ENCODE measurements around the gene CEP135. TPM values are rescaled to one million over a fixed set of nuclear protein-coding genes. Genes with fewer than 3 reads are reported as not detected.

CEP135 gene, protein sequence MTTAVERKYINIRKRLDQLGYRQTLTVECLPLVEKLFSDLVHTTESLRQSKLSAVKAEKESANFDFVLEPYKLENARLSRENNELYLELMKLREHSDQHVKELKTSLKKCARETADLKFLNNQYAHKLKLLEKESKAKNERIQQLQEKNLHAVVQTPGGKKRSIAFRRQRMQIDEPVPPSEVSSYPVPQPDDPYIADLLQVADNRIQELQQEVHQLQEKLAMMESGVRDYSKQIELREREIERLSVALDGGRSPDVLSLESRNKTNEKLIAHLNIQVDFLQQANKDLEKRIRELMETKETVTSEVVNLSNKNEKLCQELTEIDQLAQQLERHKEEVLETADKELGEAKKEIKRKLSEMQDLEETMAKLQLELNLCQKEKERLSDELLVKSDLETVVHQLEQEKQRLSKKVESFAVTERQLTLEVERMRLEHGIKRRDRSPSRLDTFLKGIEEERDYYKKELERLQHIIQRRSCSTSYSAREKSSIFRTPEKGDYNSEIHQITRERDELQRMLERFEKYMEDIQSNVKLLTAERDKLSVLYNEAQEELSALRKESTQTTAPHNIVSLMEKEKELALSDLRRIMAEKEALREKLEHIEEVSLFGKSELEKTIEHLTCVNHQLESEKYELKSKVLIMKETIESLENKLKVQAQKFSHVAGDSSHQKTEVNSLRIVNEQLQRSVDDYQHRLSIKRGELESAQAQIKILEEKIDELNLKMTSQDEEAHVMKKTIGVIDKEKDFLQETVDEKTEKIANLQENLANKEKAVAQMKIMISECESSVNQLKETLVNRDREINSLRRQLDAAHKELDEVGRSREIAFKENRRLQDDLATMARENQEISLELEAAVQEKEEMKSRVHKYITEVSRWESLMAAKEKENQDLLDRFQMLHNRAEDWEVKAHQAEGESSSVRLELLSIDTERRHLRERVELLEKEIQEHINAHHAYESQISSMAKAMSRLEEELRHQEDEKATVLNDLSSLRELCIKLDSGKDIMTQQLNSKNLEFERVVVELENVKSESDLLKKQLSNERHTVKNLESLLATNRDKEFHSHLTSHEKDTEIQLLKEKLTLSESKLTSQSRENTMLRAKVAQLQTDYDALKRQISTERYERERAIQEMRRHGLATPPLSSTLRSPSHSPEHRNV
- total RNA-seq: 1 to 10 TPM; 4.9 to 5.3 TPM
- long read RNA-seq, partial matches to known transcripts: 3 of 5 reads
- long read RNA-seq, other reads (novel, unspliced or antisense): 2 of 5 reads

DNA sequence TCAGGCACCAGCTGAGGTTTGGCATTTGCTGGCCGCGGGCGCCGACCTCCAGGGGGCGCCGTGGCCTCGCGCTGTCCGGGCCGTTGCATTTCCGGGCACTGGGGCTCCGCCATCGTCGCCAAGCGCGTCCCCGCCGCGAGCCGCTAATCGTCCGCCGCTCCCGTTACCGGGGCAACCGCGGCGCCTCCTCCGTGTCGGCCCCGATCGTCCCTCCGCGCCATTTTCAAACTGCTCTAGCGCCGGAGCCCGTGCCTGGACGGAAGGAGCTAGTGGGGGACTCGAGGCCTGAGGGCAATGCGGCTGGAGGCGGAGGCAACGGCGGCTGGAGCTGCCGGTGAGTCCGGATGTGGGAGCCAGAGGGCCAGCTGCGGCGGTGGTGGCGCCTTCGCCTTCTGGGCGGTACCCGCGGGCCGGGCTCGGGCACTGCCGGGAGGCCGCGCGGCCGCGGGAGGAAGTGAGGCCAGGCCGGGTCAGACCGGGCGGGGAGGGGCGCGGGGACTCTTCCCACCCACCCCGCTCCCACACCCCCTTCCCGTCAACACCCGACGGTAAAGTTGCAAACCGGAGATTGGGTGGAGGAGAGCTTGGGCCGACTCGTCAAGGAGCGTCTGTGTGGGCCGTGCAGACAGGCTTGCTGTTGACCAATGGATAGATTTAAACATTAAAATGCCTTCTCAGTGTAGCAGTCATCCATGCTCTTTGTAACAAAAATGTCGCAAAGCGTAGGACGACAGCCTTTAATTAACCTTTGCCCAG, at the start of gene CEP135:
CEP135 (plus strand) TSS at position 220 of the 756 bp plus-strand sequence. CDS start 3,186 bp downstream, outside the sequence.
- ATAC-seq (peak; percentile 94), DNase-seq (peak; percentile 94 to 96)
- intact Hi-C loops (cut with DNase I, micrococcal nuclease): loop anchor here in 1 of 2 donors (10.0 kb wide), 1 partner anchor 356 kb away; no protein-coding TSS in a partner anchor

DNA sequence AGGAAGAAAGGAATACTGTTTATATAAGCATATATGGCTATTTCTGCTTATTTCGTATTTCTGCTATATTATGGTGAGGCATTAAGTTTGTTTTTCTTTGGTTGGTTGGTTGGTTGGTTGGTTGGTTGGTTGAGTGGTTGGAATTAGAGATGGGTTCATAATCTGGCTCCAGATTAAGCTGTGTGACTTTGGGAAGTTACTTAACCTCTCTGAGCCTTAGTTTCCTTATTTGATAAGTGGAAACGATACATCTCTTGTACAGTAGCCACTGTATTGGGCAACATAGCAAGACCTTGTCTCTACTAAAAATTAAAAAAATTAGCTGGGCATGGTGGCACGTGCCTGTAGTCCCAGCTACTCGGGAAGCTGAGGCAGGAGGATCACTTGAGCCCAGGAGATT, 46.1 kb upstream of the CEP135 start:
- no peak for ATAC-seq
- intact Hi-C loops (cut with DNase I, micrococcal nuclease): no loop called here

DNA sequence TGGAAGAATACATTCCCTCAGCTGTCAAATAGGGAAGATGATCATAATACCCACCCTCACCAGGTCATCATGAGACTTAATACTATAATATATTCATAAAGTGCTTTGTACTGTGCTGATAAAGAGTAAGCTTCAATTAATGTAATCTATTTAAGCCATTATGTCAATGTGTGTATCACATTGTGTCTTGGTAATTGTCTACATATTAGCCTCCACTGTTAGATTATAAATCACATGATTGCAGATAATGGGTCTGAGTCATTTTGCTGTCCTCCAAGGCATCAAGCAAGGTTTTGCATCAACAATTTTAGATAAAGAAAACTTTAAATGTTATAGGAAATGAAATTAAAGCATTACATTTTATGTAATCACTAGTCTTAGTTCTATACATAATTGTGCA, 45.2 kb upstream of the CEP135 start:
- DNase-seq (no peak), ATAC-seq (no peak)
- intact Hi-C loops (cut with DNase I, micrococcal nuclease): no loop called here

More for the DNA sequence above, 46.1 kb upstream of the CEP135 start:
- no peak for DNase-seq

DNA sequence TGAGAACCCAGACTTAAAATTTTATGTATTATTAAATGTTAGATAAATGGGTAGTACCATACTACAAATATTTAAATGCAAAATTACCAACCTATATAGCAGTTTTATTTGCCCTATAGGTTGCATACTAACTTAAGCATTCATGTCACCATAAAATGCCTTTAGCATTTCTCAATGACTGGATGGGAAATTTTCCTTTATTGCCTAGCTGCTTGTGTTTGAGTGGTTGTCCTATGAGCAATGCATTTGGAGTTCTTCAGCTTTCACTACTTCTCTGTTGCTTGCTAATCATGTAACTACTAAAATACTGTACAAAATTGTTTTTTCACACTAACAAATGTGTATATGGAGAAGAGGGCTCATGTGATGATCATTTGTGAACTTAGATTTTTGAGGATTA, 44.2 kb upstream of the CEP135 start:
- ATAC-seq (no peak), DNase-seq (no peak)
- intact Hi-C loops (cut with DNase I, micrococcal nuclease): no loop called here

DNA sequence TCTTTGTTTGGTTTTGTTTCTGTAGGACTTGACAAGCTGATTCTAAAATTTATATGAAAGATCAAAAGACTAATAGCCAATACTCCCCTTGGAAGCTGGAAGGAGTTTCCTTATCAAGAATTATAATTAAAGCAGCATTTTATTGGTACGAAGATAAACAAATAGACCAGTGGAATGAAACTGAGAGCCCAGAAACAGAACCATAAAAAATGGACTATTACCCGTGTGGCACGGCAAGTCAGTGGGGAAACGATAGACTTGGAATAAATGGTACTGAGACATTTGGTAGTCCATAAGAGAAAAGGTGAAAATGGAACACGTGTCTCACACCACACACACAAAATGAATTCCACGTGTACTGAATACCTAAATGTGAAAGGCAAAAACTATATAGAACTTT, 42.4 kb upstream of the CEP135 start:
- no peak for DNase-seq
- peak; percentile 63 for ATAC-seq
- intact Hi-C loops (cut with DNase I, micrococcal nuclease): no loop called here

DNA sequence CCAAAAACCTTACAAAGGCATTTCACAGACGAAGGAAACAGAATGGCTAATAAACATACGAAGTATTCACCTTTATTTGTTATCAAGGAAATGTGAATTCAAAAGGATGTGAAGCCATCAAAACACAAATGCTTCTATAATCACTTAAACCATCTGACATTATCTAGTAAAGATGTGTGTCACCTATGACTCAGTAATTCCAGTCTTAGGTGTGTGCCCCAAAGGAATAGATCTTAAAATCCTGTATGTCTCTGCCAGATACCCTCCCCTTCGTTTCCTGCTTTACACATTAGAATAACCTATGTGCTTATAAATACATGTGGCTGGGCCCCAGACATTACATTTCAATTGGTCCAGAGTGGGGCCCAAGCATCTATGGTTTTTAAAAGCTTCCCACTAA, 41.8 kb upstream of the CEP135 start:
- intact Hi-C loops (cut with DNase I, micrococcal nuclease): no loop called here
- DNase-seq: no peak
- peak; percentile 26 for ATAC-seq

DNA sequence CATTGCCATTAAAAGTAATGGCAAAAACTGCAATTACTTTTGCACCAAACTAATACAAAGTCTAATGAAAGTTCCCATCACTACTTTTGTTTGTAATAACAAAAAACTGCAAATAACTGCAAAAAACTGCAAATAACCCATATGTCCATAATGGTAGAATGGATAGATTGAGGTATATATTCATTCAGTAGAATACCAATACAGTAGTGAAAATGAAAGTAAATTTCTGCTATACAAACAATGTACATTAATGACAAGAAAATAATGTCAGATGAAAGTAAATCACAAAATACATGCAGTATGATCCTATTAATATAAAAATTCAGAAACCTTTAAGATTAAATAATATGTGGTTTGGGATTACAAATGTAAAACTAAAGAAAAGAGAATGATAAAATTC, 41.3 kb upstream of the CEP135 start:
- DNase-seq (no peak), ATAC-seq (no peak)
- intact Hi-C loops (cut with DNase I, micrococcal nuclease): no loop called here

DNA sequence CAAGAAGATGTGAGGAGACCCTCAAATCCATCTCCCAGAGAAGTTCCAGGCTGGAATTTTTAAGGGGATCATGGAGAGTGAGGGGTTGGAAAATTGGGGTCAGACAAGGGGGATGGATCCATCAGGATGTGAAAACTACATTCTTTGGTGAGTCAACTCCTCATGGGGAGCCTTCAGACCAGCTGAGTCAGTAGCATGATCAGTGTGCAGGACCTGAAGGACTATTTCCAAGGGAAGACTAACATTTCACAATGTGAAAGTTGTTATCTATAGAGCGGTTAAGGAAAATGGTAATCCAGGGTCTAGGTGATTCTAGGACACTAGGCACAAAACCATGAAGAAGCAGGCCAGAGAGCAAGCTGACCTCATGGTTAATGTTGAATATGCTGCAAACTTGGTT, 38.6 kb upstream of the CEP135 start:
- intact Hi-C loops (cut with DNase I, micrococcal nuclease): no loop called here
- no peak for ATAC-seq
- DNase-seq: no peak

DNA sequence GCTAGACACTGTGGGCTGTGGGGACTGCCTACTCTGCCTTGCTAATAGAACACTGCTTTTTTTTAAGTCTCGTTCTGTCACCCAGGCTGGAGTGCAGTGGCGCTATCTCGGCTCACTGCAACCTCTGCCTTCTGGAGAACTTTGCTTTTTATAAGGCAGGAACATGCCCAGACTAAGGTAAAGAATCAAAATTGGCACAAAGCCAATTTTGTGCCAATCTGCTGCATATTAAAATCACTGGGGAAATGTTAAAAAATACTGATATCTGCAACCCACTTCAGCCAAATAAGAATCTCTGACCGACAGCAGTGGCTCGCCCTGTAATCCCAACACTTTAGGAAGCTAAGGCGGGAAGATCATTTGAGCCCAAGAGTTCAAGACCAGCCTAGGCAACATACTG, 36.5 kb upstream of the CEP135 start:
- no peak for DNase-seq
- ATAC-seq: no peak

DNA sequence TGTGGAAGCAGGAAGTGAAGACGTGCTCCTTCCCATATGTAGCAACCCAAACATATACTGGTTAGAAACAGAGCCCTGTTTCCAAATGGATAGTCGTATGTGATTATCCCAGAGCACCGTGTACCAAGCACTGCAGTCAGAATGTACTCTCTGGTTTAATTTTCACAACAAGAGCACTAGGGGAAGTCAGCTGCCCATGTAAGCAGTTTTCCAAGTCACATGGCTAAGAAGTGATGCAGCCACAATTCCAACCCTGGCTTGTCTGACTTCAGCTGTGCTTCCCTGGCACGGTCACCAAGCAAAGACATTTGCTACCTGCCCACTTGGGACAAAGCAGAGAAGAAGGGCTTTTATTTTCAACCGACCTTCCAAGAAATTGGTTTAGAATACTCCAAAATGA, 28.2 kb upstream of the CEP135 start:
- no peak for DNase-seq
- ATAC-seq: no peak
- intact Hi-C loops (cut with DNase I, micrococcal nuclease): no loop called here

More for the DNA sequence above, 36.5 kb upstream of the CEP135 start:
- intact Hi-C loops (cut with DNase I, micrococcal nuclease): no loop called here

DNA sequence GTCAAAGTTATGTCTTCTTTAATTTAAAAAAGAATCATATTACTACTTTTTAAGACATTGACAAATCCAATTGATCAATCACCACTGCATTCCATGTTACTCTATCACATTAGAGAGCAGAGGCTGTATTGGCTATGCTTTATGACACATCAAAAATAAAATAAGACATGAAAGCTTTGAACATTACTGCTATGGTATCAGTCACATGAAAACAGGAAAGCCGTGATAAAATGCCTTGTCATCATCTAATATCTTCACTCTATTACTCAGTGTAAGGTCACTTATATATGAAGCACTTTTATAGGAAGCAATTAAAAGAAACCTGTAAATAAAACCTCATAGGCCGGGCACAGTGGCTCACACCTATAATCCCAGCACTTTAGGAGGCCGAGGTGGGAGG, 27.7 kb upstream of the CEP135 start:
- DNase-seq: no peak
- intact Hi-C loops (cut with DNase I, micrococcal nuclease): no loop called here
- ATAC-seq: no peak

DNA sequence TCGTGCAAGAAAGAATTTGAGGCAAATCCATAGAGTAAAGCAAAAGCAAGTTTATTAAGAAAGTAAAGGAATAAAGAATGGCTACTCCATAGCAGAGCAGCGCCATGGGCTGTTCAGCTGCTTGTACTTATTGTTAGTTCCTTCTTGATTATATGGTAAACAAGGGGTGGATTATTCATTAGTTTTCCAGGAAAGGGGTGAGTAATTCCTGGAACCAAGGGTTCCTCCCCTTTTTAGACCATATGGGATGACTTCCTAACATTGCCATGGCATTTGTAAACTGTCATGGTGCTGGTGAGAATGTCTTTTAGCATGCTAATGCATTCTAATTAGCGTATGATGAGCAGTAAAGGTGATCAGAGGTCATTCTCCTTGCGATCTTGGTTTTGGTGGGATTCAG, 23.5 kb upstream of the CEP135 start:
- ATAC-seq: no peak
- DNase-seq: no peak
- intact Hi-C loops (cut with DNase I, micrococcal nuclease): no loop called here

DNA sequence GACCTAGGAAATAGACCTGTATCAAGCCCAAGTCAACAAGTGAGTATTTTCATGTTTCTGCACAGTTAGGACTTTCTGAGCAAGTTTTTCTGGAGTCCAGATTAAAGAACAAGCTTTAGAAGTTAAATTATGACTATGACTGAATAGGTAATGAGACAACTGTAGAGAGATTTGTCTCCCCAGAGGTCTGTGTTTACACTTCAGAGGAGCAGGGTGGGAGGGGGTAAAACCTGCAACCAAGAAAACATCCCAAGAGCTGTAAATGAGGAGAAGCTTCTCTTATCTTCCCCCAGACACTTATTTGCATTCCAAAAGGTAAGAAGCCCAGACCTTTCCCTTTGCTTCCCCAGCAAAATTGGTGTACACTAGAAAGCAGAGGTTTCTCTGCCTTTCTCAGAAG, 22.1 kb upstream of the CEP135 start:
- intact Hi-C loops (cut with DNase I, micrococcal nuclease): no loop called here
- ATAC-seq: no peak
- no peak for DNase-seq

DNA sequence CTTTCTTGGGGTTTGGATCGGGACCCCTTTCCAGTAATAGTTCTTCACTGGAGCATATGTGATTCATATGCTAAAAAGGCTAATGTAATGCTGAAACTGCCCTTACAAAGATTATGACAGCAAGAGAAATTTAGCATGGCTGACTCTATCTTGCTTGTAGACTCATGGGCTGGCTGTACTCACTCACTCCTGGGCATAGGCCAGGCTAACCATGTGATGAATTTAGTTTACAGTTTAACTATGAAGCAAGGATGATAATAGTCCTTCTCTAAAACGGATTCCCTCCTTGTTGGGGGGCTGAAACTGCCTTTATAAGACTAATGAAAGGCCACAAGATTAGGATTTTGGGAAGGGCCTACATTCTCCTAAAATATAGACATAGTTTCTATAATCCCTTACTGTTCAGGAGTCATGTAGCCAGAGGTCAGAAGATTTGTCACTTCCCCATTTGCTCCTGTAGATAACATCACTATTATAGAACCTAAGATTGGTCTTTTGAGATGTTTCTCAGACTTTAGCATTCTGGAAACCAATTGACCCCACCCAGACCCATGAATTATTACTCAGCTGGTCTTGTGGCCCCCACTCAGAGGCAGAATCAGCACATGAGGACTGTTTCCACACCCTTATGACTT, 20.8 kb upstream of the CEP135 start:
- DNase-seq: no peak
- intact Hi-C loops (cut with DNase I, micrococcal nuclease): no loop called here
- ATAC-seq: no peak

DNA sequence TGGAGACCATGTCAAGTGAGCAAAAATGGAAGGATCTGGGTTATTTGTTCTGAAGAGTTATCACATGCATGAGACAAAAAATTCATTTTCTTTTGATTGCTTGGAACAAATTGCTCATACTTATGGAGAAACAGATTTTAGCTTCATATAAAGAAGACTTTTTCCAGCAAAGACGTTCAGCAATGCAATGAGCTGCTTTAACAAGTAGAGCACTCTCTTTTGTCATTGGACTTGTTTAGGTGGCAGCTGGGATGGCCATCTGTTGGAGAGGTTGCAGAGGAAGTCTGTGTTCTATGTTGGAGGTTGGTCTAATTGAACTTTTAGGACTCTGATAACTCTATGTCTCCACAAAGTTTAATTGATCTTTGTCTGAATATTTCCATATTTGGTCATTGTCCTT, 19.9 kb upstream of the CEP135 start:
- ATAC-seq (no peak), DNase-seq (no peak)
- intact Hi-C loops (cut with DNase I, micrococcal nuclease): no loop called here

DNA sequence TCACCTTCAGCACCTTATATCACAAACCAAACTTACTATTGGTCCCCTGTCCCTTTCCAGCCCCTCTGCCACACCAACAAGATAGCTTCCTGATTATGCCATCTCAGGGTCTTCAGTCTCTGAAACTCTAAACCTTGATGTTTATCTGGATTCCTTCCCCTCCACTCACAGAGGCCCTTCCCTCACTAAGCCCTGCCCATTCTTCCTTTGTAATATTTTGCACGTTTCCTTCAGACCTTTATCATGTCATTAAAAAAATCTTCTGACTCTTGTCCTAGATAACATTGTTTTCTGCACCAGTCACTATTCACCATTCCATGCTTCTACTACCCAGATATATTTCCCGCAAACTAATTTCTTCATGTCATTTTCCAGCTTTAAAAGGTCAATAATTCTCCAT, 17.7 kb upstream of the CEP135 start:
- peak; percentile 53 for ATAC-seq
- DNase-seq: no peak
- intact Hi-C loops (cut with DNase I, micrococcal nuclease): no loop called here

DNA sequence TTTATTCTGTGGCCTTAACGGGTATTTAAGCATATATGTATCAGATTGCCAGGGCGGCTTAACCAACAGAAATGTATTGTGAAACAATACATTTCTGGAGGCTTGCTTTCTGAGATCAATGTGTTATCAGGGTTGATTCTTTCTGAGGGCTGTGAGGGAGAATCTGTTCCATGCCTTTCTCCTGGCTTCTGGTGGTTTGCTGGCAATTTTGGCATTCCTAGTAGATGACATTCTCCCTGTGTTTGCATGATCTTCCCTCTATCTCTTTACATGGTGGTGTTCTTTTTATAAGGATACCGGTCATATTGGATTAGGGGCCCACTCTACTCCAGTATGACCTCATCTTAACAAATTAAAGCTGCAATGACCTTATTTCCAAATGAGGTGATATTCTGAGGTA, 16.9 kb upstream of the CEP135 start:
- DNase-seq (no peak), ATAC-seq (no peak)
- intact Hi-C loops (cut with DNase I, micrococcal nuclease): no loop called here

DNA sequence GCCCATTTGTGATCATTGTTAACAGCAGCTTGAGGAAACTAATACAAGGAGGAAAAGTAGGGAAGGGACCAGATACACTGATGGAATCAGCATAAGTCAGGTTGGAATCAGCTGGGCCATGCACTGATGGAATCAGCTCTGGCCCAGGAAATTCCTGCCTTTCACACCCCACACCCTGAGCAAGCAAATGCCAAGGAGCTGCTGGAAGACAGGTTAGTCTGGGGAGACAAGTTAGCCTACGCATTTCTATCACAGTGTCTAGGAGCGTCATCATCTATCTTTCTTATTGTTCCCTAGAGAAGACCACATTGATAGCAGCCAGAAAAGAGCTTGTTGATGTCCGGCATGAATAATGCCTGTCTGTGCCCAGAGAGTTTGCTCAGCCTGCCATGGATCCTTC, 16.2 kb upstream of the CEP135 start:
- no peak for ATAC-seq

More for the DNA sequence above, 16.2 kb upstream of the CEP135 start:
- intact Hi-C loops (cut with DNase I, micrococcal nuclease): no loop called here
- no peak for DNase-seq

All from left colon (tissue), 2 donors.